Measurements from ENCODE around the gene ITGB2.
"Not testable (repeated sequence)": the region's sequence is repeated elsewhere in the genome, so short reads cannot be mapped to it uniquely, and the experiment has no call there.

ITGB2 gene

DNA sequence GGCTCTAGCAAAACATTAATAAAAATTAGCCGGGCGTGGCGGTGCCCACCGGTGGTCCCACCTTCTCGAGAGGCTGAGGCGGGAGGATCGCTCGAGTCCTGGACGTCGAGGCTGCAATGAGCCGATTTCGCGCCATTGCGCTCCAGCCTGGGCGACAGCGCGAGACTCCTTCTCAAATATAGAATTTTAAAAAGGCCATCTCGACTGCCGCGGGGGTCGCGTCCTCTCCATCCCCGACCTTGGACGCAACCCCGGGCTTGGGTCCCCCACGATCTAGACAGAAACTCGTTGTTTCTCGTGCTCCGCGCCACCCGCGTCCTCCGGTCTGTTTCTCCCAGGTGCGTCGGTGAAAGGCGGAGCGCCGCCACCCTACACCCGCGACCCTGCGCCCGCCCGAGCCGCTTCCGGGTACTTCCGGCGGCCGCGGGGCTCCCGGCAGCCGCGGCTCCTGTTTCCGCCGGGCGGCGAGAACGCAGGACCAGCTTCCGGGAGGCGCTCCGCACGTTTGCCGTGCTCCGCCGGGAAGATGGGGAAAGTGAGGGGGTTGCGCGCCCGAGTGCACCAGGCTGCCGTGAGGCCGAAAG lies 18.9 kb upstream of the ITGB2 start, which contains the start of gene SLX9:
TSS of gene SLX9 (plus strand) at position 498 of the 584 bp plus-strand sequence. CDS start at position 527, 29 bp downstream.
- DNase-seq, result peak; percentile 57

DNA sequence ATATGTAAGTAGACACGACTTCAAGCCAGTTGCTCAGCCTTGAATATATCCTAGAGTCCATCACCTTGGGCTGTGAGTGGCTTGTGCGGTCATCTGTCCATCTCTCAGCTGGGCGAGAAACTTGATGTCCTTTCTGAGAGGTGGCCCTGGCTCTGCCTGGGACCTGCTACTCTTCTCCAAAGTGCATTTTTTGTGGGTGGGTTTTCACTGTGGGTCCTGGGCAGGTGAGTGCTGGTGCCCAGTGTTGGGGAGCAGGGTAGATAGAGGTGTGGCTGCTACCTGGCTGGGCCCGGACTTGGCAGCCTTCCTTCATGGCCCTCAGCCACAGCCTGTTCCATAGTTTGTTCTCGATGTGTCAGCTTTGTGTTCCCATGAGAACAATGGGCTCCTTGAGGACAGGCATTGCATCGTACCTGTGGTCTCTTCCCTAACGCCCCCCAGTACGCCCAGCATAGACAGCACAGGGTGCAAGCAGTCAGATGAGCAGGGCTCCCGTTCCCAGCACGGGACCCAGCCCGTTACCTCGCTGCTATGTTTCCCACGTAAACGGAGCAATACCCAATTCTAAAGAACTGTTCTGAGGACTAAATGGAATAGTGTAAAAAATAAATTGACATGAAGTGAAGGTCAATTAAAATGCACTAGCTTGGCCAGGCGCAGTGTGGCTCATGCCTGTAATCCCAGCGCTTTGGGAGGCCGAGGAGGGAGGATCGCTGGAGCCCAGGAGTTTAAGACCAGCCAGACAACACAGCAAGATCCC lies 18.3 kb upstream of the ITGB2 start:
- no peak for DNase-seq

DNA sequence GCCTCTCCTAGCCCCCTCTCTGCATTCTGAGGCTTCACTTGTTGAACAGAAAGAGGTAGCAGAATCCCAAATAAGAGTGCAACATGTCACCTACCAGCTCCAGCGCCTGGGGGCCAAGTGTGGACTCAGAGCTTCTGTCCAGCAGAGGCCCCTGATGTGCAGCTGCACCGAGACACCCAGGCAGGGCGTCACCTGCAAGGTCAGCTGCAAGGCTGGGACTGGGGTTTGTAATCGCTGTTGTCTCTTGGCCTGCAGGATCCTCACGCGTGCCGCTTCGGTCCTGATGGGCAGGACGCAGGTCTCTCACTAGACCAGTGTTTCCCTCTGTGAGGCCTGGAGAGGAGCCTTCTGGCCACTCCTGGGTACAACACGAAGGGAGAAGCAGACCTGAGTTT lies 14.8 kb upstream of the ITGB2 start:
- DNase-seq, result no peak

GRCh38 chr21:44934797-44935532 lies 14.3 kb upstream of the ITGB2 start:
- DNase-seq, result no peak

DNA sequence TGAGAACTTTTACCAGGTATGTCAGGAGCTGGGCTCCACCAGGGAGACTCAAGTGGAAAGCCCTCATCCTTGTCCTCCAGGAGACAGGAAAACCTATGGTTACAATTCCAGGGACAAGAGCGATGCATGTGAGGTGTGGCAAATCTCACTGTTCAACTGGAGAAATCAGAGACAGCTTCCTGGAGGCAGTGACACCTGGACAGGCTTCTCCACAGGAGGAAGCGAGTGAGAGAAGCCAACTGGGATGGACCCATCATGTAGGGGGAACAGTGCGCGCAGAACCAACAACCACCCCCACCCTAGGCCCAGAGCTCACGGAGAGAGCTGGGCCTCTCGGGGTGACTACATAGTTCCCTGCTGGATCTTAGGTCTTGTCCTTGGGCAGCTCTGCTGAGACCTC lies 13.6 kb upstream of the ITGB2 start:
- no peak for DNase-seq

DNA sequence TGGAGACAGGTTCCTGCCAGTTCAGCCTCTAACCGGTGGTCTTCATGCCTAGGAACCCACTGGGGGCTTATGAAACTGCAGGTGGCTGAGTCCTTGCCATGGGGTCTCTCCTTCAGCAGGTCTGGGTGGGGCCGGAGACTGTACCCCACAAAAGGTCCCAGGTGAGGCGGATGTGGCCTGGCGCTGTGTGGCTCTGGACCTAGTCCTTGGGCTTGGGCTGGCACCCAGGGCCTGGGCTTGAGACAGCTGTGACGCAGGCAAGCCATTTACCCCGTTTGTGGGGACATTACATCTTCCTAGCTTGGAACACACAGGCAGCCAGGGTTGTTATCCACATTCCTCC lies 13.2 kb upstream of the ITGB2 start:
- no peak for DNase-seq

DNA sequence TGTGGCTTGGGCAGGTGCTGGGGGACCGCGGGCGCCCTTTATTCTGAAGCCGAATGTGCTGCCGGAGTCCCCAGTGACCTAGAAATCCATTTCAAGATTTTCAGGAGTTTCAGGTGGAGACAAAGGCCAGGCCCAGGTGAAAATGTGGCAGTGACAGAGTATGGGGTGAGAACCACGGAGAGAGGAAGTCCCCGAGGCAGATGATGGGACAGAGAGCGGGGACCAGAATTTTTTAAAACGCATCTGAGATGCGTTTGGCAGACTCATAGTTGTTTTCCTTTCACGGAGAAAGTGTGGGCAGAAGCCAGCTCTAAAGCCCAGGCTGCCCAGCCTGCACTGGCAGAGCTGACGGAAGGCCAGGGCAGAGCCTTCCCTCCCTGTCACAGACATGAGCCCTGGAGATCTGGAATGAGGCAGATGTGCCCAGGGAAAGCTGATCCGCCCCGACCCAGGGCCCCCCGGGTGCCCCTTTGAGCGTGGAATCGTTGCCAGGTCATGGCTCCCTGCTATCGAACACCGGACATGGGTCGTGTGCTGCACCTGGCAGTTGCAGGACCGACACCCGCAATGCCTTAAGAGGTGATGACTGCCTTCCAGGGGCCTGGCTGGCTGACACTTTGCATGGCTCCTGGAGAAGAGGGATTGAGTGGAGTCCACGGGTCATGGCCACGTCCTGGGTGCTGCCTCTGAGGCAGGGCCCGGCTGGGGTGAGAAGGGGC lies 12.7 kb upstream of the ITGB2 start:
- no peak for DNase-seq

GRCh38 chr21:44932408-44933181 lies 11.9 kb upstream of the ITGB2 start:
- DNase-seq, result no peak

- no peak for DNase-seq
These were observed 11.1 kb upstream of the ITGB2 start for GRCh38 chr21:44931501-44932407.

DNA sequence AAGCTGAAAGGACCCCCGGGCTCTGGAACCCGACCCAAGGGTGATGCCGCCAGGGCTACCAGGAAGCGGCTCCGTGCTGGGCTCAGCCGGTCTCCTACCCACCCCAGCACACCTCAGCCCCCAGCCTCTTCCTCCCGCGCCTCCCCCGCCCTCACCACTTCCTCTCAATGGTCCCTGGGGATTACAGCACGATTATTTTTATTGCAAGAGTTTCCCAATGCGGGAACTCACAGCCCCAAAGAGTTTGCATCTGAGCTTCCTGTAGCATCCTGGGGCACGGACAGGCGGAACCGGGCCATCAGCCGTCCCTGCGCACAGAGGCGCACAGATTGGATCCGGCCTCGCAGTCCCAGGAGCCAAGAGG lies 10.4 kb upstream of the ITGB2 start:
- no peak for DNase-seq

DNA sequence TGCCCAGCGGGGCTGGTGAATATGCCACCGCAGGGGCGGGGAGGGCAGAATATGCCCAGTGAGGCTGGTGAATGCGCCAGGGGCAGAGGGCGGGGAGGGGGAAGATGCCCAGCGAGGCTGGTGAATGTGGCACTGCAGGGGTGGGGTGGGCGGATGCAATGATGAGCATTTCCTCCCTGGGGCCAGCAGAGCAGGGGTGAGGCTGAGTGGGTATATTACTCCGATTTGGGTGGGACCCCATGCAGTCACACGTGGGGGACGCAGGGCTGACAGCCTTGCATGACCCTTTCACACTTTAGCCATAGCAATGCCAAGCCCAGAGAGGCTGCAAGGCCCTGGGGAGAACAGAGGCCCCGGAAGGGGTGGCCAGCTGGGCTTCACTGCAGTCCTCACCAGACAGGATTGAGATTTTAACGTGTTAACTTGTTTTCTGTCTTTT lies 9.9 kb upstream of the ITGB2 start:
- no peak for DNase-seq

DNA sequence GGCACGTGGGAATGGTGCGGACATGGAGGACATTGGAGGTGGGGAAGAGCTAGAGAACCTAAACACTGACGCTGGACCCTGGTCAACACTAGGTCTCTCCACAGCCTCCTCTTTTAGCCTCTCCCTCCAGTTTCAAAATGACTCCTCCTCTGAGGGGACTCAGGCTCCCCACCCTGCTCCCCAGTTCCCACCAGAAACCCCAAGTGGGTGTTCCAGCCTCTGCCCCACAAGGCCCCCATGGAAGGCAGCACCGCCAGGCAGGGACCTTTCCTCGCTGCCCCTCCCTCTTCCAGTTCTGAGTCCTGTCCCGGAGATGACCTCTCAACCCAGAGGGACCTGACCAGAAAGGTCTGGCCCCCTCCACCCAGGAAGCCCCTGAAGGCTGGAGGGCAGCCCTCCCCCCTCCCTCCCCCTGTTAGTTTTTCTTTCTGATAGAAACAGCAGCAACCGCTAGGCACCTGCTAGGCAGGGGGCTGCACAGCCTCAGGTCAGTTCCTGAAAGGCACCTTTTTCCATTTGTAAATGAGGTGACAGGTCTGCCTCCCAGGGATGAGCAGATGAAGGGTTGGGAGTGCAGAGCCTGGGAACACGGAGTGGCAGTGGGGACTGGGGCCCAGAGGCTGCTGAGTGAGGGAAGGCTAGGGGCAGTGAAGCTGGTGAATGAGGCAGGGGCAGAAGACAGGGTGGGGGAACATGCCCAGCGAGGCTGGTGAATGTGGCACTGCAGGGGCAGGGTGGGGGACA lies 9.3 kb upstream of the ITGB2 start:
- DNase-seq, result no peak

GRCh38 chr21:44929242-44929798 lies 8.6 kb upstream of the ITGB2 start:
- no peak for DNase-seq

DNA sequence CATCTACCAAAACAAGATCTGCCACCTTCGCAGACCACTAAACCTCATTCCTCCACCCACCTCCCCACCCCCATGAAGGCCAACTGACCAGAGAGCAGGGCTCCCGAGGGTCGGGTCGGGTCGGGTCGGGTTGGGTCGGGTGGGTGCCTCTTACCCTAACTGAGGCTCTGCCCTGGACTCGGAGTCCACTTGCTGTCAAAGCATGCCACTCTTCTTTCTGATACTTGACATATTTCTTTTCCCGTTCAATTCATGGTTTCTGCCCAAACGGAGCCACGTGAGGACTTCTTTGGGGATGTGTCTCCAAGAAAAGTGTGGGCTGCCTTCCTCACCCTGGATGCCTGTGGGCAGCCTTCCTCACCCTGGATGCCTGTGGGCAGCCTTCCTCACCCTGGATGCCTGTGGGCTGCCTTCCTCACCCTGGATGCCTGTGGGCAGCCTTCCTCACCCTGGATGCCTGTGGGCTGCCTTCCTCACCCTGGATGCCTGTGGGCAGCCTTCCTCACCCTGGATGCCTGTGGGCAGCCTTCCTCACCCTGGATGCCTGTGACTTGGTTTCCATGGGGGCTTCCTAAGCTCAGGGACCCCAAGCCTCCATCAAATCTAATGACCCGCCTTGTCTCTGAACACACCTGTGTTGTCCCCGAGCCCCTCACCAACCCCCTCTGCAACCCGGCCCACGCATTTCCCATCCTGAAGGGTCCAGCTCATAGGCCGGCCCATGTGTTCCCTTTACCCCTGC lies 8.0 kb upstream of the ITGB2 start:
- not testable (repeated sequence) for DNase-seq

GRCh38 chr21:44927587-44928461 lies 7.1 kb upstream of the ITGB2 start:
- no peak for DNase-seq

- DNase-seq, result no peak
These were observed 6.5 kb upstream of the ITGB2 start for GRCh38 chr21:44927259-44927586.

GRCh38 chr21:44926331-44927101 lies 5.8 kb upstream of the ITGB2 start:
- no peak for DNase-seq

- no peak for DNase-seq
These were observed 4.7 kb upstream of the ITGB2 start for GRCh38 chr21:44925378-44925755.
